K562 (cell line): ENCODE data around the gene FLCN. TPM values are rescaled to one million over a fixed set of nuclear protein-coding genes. Genes with fewer than 3 reads are reported as not detected.

Experiments
- ATAC-seq: fragments of 200-7000 bp; cut with Tn5 transposase; 3 replicates; pipeline ENCODE4 v1.9.1; 2020; ENCODE audit warnings: moderate library complexity
- BruUV-seq: library from RNA; stranded (reverse); fragments of 400-500 nt; replicated peaks from 2 replicates; lab custom pipeline; 2021; lab: Mats Ljungman, UMichigan
- CTCF ChIA-PET: fragments of 300-600 bp; formaldehyde crosslinking; extraction: SDS; loops from one replicate; lab custom pipeline; 2021; ENCODE audit warnings: low intra/inter-chr PET ratio; lab: Yijun Ruan, JAX
- POLR2A ChIA-PET: fragments of 300-600, 350-650 bp; sonication (Branson Sonifier 250); formaldehyde crosslinking; extraction: SDS; loops from one replicate; lab custom pipeline; 2021; ENCODE audit warnings: antibody characterized with exemption, inconsistent platforms; lab: Yijun Ruan, JAX
- DNase-seq, 4 experiments: peaks; one replicate each; pipeline versions ENCODE4 v3.0.0 to v3.0.0-alpha.2; 2011 to 2018; ENCODE audit warnings: low spot score in 3 of 4, mixed read lengths in 3 of 4; ENCODE audit errors: extremely low read depth in 1 of 4
- FAIRE-seq: peaks from 2 replicates; lab custom pipeline; 2011; peaks lifted over from hg19 to GRCh38; lab: Jason Lieb, UNC
- H2AFZ ChIP-seq: 2 replicates; pipeline ENCODE4 v1.6.0; 2011; ENCODE audit warnings: low read depth, low read length, control low read depth, inconsistent platforms
- H3K27ac ChIP-seq: fragments of 200-600 bp; 3 replicates; pipeline ENCODE4 v1.8.0; 2011; ENCODE audit warnings: low read depth, mild to moderate bottlenecking, control low read depth, inconsistent platforms, low read length, moderate library complexity, mixed read lengths; ENCODE audit errors: extremely low read depth
- H3K27me3 ChIP-seq, 2 experiments: fragments of 300-600 bp in 1 of 2; 2 replicates in 1 of 2; 3 replicates in 1 of 2; pipeline versions ENCODE4 v1.6.0 to v1.8.0; 2011; ENCODE audit warnings: inconsistent platforms in 2 of 2, low read length in 2 of 2, mild to moderate bottlenecking in 1 of 2, mixed read lengths in 1 of 2, moderate library complexity in 1 of 2; ENCODE audit not compliant: control insufficient read depth in 2 of 2, insufficient read depth in 2 of 2
- H3K36me3 ChIP-seq: fragments of 300-600 bp; 3 replicates; pipeline ENCODE4 v1.8.0; 2011; ENCODE audit warnings: mild to moderate bottlenecking, low read length, inconsistent platforms; ENCODE audit not compliant: control insufficient read depth, insufficient read depth
- H3K4me1 ChIP-seq, 2 experiments: fragments of 200-600 bp in 1 of 2; replicated peaks in 1 of 2; 2 replicates in 1 of 2; 3 replicates in 1 of 2; pipeline versions ENCODE4 v1.5.1 to v1.8.0; 2011; ENCODE audit warnings: inconsistent platforms in 2 of 2, low read length in 2 of 2, mild to moderate bottlenecking in 1 of 2, mixed read lengths in 1 of 2, moderate library complexity in 1 of 2; ENCODE audit not compliant: control insufficient read depth in 2 of 2, insufficient read depth in 2 of 2
- H3K4me2 ChIP-seq: 2 replicates; pipeline ENCODE4 v1.6.1; 2011; ENCODE audit warnings: low read length, control low read depth, inconsistent platforms, mixed read lengths; ENCODE audit not compliant: insufficient read depth
- H3K4me3 ChIP-seq: fragments of 200-600 bp; sonication (generic), shearing (Covaris generic); 2 replicates; pipeline ENCODE4 v1.5.1; 2016; ENCODE audit warnings: control low read depth, inconsistent platforms
- H3K79me2 ChIP-seq: fragments of 200-600 bp; 3 replicates; pipeline ENCODE4 v1.8.0; 2011; ENCODE audit warnings: low read length, inconsistent platforms; ENCODE audit not compliant: control insufficient read depth, insufficient read depth
- H3K9ac ChIP-seq, 2 experiments: 2 replicates each; pipeline versions ENCODE4 v1.6.0 to v1.6.1; 2011; ENCODE audit warnings: low read depth in 2 of 2, low read length in 2 of 2, control low read depth in 1 of 2, inconsistent platforms in 1 of 2, mild to moderate bottlenecking in 1 of 2, mixed read lengths in 1 of 2; ENCODE audit not compliant: insufficient read depth in 1 of 2
- H3K9me1 ChIP-seq: one replicate; pipeline ENCODE4 v1.6.0; 2011; ENCODE audit warnings: inconsistent platforms, mild to moderate bottlenecking, low read length, moderate library complexity; ENCODE audit not compliant: control insufficient read depth, insufficient read depth
- H3K9me3 ChIP-seq: replicated peaks from 2 replicates; pipeline ENCODE4 v1.5.1; 2011; ENCODE audit warnings: low read depth, low read length, inconsistent platforms; ENCODE audit not compliant: control insufficient read depth, insufficient read depth
- H4K20me1 ChIP-seq: replicated peaks from 2 replicates; pipeline ENCODE4 v1.6.1; 2011; ENCODE audit warnings: low read length, inconsistent platforms, mixed read lengths; ENCODE audit not compliant: control insufficient read depth, insufficient read depth
- CBFA2T3 ChIP-seq: fragments of 450-650 bp; IDR thresholded peaks from 2 replicates; pipeline ENCODE4 v1.6.1; 2017
- DACH1 ChIP-seq: fragments of 450-650 bp; IDR thresholded peaks from 2 replicates; pipeline ENCODE4 v1.6.1; 2018; ENCODE audit not compliant: partially characterized antibody
- FOSL1 ChIP-seq: fragments of 200-800 bp; sonication (Bioruptor generic); conservative IDR thresholded peaks from 2 replicates; pipeline ENCODE4 v1.6.1; 2016; ENCODE audit warnings: missing genetic modification characterization, missing compliant biosample characterization
- MEIS2 ChIP-seq: fragments of 450-650 bp; IDR thresholded peaks from 2 replicates; pipeline ENCODE4 v1.6.1; 2014; ENCODE audit warnings: mild to moderate bottlenecking; ENCODE audit not compliant: partially characterized antibody
- PHTF2 ChIP-seq: fragments of 250-450 bp; sonication (Bioruptor Pico); IDR thresholded peaks from 2 replicates; pipeline ENCODE4 v1.5.0; 2021; ENCODE audit warnings: mild to moderate bottlenecking
- POU5F1 ChIP-seq: fragments of 150-350 bp; IDR thresholded peaks from 2 replicates; pipeline ENCODE4 v1.6.1; 2014; ENCODE audit warnings: borderline replicate concordance, low read length, low read depth, mild to moderate bottlenecking; ENCODE audit not compliant: partially characterized antibody
- SMARCE1 ChIP-seq: fragments of 450-650 bp; IDR thresholded peaks from 2 replicates; pipeline ENCODE4 v1.7.1; 2016; ENCODE audit warnings: mild to moderate bottlenecking
- ZEB2 ChIP-seq: fragments of 450-650 bp; IDR thresholded peaks from 2 replicates; pipeline ENCODE4 v1.6.1; 2016
- WGBS: fragments of 100-300 bp; shearing (Covaris generic); methylation state at CpG from one replicate; pipeline ENCODE4 v1.1.6; 2016; ENCODE audit warnings: low coverage, mixed read lengths; ENCODE audit not compliant: insufficient coverage; ENCODE audit errors: missing lambda C conversion rate; 5-methylcytosine and 5-hydroxymethylcytosine counted together
- in situ Hi-C: fragments of 300-500 bp; cut with MboI; formaldehyde crosslinking; loops from 4 replicates; pipeline ENCODE4 v1.15.0; 2018; ENCODE audit warnings: inconsistent platforms, mixed read lengths
- intact Hi-C: fragments of 100-400 bp; cut with micrococcal nuclease; formaldehyde crosslinking; loops from 2 replicates; pipeline ENCODE4 v1.14.2; 2022
- polyA plus RNA-seq, 8 experiments: library from polyadenylated mRNA; depleted of rRNA in 4 of 8; stranded (reverse) in 5 of 8; unstranded in 3 of 8; fragments of >200 nt; fragmentation: Nextera tagmentation in 2 of 8; fragmentation: Illumina TruSeq in 1 of 8; extraction: Ambion mirVana in 2 of 8; extraction: Trizol in 1 of 8; gene quantifications; 2 replicates each; pipeline versions ENCODE4 v1.2.1 to v1.2.3, GENCODE V29; 2011 to 2014; ENCODE audit warnings: inconsistent platforms in 1 of 8, missing spikeins in 1 of 8
- total RNA-seq, 7 experiments: library from RNA; depleted of rRNA in 6 of 7; stranded (reverse); fragments of >200 nt in 6 of 7; fragmentation: Illumina TruSeq in 2 of 7; extraction: Trizol in 2 of 7; gene quantifications; 2 replicates each; pipeline versions ENCODE4 v1.2.1 to v1.2.3, GENCODE V29; 2011 to 2021; ENCODE audit warnings: low replicate concordance in 1 of 7
- TF ChIP-seq, protein P1 (sequence below), 2 experiments: fragments of 450-650 bp; conservative IDR thresholded peaks; 2 replicates each; pipeline ENCODE4 v1.6.1; 2017; ENCODE audit warnings: mild to moderate bottlenecking in 2 of 2, moderate library complexity in 2 of 2
- TF ChIP-seq, protein P2 (sequence below): fragments of 450-650 bp; IDR thresholded peaks from 2 replicates; pipeline ENCODE4 v1.6.1; 2016
- TF ChIP-seq, protein P3 (sequence below): sonication (generic); formaldehyde crosslinking; IDR thresholded peaks from 2 replicates; pipeline ENCODE4 v1.8.0; 2022; ENCODE audit warnings: missing genetic modification reagents, mild to moderate bottlenecking, moderate library complexity, borderline replicate concordance

The FLCN gene
- total and polyA plus RNA-seq, 9 of the 15 experiments (the other 6 are each of a cell fraction or from before 2014, with no cell fraction given) = 1.6 to 33.5 (median 10.9) TPM

DNA sequence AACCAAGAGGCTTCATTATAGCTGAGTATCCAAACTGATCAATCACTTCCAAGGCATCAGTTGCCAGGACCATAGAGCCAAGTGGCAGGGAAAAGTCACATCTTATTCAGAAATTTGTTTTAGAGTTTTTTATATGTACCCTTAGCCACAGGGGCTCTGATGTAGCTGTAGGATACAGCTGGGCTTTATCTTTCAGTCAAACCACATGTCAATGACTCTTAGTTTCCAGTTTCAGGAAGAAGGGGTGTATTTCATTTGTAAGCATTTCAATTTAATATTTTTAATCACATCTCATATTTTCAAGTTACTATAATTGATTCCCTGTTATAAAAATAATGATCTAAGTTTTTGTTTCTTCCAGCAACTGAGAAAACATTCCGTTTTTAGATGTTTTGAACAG, 2.9 kb upstream of the FLCN start:
- no peak for ATAC-seq
- CTCF ChIA-PET = no interaction called here

More for the DNA sequence above, 2.9 kb upstream of the FLCN start:
- Histone ChIP-seq H3K4me1 (peaks cover 8 to 11% of the 10 kb centered on the region in 2 experiments; a peak in 4 of 5 replicates), H3K27me3 (no peaks in the 10 kb centered on the region), H3K4me2 (no peak overlapping the region), H2AFZ (peak overlapping the region; percentile 70), H3K79me2 (peaks cover 23% of the 10 kb centered on the region), H4K20me1 (peaks cover 17% of the 10 kb centered on the region), H3K9me3 (no peaks in the 10 kb centered on the region), H3K36me3 (peaks cover 6% of the 10 kb centered on the region; the same call in 1 of the 3 replicates), H3K27ac (peak overlapping the region; percentile 50; the same call in 1 of the 3 replicates), H3K4me3 (no peak overlapping the region), H3K9ac (peak overlapping the region in 1 of 2 experiments; percentile 16; a peak in 1 of 4 replicates), H3K9me1 (peaks cover 2% of the 10 kb centered on the region)
- intact Hi-C loops = no loop called here
- BruUV-seq = no TSS peak
- WGBS = 7% methylated on average over 1 of the region's 1 CpG
- in situ Hi-C loops = no loop called here
- TF ChIP-seq FOSL1 (tag) (peak; percentile 56), PHTF2 (CRISPR knock-in tag) (no peak), ZEB2 (no peak), MEIS2 (peak; percentile 20), CBFA2T3 (no peak), POU5F1 (no peak), DACH1 (peak; percentile 19), SMARCE1 (0 out of 2 replicates have a peak, but pooled peaks have one; percentile 12)
- TF ChIP-seq, protein P1, sequence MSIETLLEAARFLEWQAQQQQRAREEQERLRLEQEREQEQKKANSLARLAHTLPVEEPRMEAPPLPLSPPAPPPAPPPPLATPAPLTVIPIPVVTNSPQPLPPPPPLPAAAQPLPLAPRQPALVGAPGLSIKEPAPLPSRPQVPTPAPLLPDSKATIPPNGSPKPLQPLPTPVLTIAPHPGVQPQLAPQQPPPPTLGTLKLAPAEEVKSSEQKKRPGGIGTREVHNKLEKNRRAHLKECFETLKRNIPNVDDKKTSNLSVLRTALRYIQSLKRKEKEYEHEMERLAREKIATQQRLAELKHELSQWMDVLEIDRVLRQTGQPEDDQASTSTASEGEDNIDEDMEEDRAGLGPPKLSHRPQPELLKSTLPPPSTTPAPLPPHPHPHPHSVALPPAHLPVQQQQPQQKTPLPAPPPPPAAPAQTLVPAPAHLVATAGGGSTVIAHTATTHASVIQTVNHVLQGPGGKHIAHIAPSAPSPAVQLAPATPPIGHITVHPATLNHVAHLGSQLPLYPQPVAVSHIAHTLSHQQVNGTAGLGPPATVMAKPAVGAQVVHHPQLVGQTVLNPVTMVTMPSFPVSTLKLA (conservative IDR thresholded peaks at IDR 0.05) = peak in 1 of 2 experiments; percentile 38; a peak in 1 of 4 replicates
- TF ChIP-seq, protein P2, sequence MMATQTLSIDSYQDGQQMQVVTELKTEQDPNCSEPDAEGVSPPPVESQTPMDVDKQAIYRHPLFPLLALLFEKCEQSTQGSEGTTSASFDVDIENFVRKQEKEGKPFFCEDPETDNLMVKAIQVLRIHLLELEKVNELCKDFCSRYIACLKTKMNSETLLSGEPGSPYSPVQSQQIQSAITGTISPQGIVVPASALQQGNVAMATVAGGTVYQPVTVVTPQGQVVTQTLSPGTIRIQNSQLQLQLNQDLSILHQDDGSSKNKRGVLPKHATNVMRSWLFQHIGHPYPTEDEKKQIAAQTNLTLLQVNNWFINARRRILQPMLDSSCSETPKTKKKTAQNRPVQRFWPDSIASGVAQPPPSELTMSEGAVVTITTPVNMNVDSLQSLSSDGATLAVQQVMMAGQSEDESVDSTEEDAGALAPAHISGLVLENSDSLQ = peak; percentile 25
- TF ChIP-seq, protein P3, sequence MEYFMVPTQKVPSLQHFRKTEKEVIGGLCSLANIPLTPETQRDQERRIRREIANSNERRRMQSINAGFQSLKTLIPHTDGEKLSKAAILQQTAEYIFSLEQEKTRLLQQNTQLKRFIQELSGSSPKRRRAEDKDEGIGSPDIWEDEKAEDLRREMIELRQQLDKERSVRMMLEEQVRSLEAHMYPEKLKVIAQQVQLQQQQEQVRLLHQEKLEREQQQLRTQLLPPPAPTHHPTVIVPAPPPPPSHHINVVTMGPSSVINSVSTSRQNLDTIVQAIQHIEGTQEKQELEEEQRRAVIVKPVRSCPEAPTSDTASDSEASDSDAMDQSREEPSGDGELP = peak; percentile 21; the same call in 1 of the 2 replicates
- DNase-seq (peak in 2 of 4 experiments; percentile 32 to 34), FAIRE-seq (no peak)
- POLR2A ChIA-PET = no interaction called here
